Stimulated activated CD8-positive, alpha-beta memory T cell treated with anti-CD3 and anti-CD28 coated beads, Interleukin-12 subunit alpha, Interleukin-12 subunit beta, amount 100 ng/mL, for 24 hours (primary cell): ENCODE measurements around the gene IL17RE.
"Not testable (repeated sequence)": the region's sequence is repeated elsewhere in the genome, so short reads cannot be mapped to it uniquely, and the experiment has no call there.

Experiments
- DNase-seq: peaks from one replicate; pipeline ENCODE4 v3.0.0-alpha.2; 2020; ENCODE audit errors: extremely low read depth

Gene IL17RE

GRCh38 chr3:9879830-9880549 lies 22.7 kb upstream of the IL17RE start, which contains the start of gene CIDEC:
Gene CIDEC (minus strand): TSS chr3:9880253. CDS start chr3:9878486, 1,767 bp downstream.
- DNase-seq, result no peak

- DNase-seq, result no peak
Measured at GRCh38 chr3:9881441-9881840, 21.2 kb upstream of the IL17RE start.

- DNase-seq, result no peak
Measured at GRCh38 chr3:9883706-9884554, 18.7 kb upstream of the IL17RE start.

GRCh38 chr3:9884555-9885165 lies 18.0 kb upstream of the IL17RE start:
- no peak for DNase-seq

- no peak for DNase-seq
Measured at GRCh38 chr3:9886328-9886727, 16.3 kb upstream of the IL17RE start.

- DNase-seq, result no peak
Measured at GRCh38 chr3:9887480-9887879, 15.2 kb upstream of the IL17RE start.

GRCh38 chr3:9888540-9888939 lies 14.1 kb upstream of the IL17RE start:
- no peak for DNase-seq

GRCh38 chr3:9889405-9889804 lies 13.2 kb upstream of the IL17RE start:
- no peak for DNase-seq

- DNase-seq, result peak; percentile 73
Measured at GRCh38 chr3:9890249-9891071, 12.2 kb upstream of the IL17RE start, which contains the start of gene JAGN1. Gene JAGN1 (plus strand): TSS chr3:9890610. CDS start chr3:9890723, 113 bp downstream.

GRCh38 chr3:9891072-9891622 lies 11.5 kb upstream of the IL17RE start:
- no peak for DNase-seq

GRCh38 chr3:9893739-9894138 lies 8.9 kb upstream of the IL17RE start:
- DNase-seq, result no peak

GRCh38 chr3:9895715-9896114 lies 6.9 kb upstream of the IL17RE start:
- DNase-seq, result not testable (repeated sequence)

GRCh38 chr3:9896755-9897407 lies 5.8 kb upstream of the IL17RE start:
- not testable (repeated sequence) for DNase-seq

GRCh38 chr3:9897408-9898372 lies 5.0 kb upstream of the IL17RE start:
- DNase-seq, result no peak

GRCh38 chr3:9898467-9899241 lies 4.0 kb upstream of the IL17RE start:
- no peak for DNase-seq

- DNase-seq, result no peak
Measured at GRCh38 chr3:9899289-9899791, 3.3 kb upstream of the IL17RE start.

GRCh38 chr3:9900965-9901415 lies 1.7 kb upstream of the IL17RE start:
- DNase-seq, result not testable (repeated sequence)

GRCh38 chr3:9901967-9902366 lies 681 bp upstream of the IL17RE start:
- DNase-seq, result no peak
